Measurements from ENCODE around the gene CDKN2A. TPM values are rescaled to one million over a fixed set of nuclear protein-coding genes. Genes with fewer than 3 reads are reported as not detected.
"Not testable (repeated sequence)": the region's sequence is repeated elsewhere in the genome, so short reads cannot be mapped to it uniquely, and the experiment has no call there.

CDKN2A gene
- total RNA-seq, 1 experiment from 2014 or later, result not detected

- in situ Hi-C loops (cut with HindIII; ENCODE audit: low pct_unique_long_range_greater_than_20kb, low sequenced_read_pairs), result no loop called here
- DNase-seq (ENCODE audit: low read depth, low spot score), result no peak
These were observed 24.9 kb downstream of the CDKN2A start for GRCh38 chr9:21969011-21969940.

DNA sequence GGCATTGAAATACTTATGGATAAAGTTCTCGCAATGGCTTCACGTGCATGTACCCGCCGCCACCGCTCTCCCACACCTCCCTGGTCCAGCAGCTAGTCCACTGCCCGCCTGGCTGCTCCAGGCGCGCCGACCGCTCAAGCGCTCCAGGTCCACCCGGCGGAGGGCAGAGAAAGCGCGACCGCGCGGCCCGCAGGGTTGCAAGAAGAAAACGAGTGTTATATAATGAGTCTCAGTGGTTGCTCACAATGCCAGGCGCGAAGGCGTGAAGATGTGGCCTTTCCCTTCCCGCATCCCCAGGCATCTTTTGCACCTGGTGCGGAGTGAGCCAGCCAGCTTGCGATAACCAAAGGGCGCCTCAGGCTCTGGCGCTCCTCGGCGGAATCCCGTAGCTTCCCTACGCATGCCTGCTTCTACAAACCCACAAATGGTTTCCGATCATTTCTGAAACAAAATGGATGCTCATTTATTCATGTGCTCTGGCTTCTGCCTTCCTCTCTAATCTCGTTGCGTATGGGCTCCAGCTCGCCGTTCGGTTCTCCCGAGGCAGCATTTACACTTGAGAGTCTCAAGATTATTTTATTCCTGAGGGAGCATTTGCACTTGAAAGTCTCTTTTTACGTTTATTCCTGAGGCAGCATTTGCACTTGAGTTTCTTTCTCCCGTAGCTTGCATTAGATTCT, 25.7 kb downstream of the CDKN2A start:
- no peak for DNase-seq (ENCODE audit: low read depth, low spot score)
- in situ Hi-C loops (cut with HindIII; ENCODE audit: low pct_unique_long_range_greater_than_20kb, low sequenced_read_pairs), result no loop called here

DNA sequence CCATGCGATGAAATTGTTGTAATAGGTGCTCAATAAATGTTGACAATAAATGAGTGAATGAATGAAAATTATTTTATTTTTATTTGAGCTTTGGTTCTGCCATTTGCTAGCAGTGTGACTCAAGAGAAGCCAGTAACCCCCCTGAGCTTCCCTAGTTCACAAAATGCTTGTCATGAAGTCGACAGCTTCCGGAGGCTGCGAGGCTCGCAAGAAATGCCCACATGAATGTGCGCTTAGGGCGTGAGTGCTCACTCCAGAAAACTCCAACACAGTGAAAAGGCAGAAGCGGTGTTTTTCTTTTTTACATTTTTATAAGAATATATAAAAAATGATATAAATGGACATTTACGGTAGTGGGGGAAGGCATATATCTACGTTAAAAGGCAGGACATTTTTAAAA, 26.5 kb downstream of the CDKN2A start:
- in situ Hi-C loops (cut with HindIII; ENCODE audit: low pct_unique_long_range_greater_than_20kb, low sequenced_read_pairs), result no loop called here
- no peak for DNase-seq (ENCODE audit: low read depth, low spot score)

GRCh38 chr9:21967169-21967568, 27.0 kb downstream of the CDKN2A start:
- no peak for DNase-seq (ENCODE audit: low read depth, low spot score)
- in situ Hi-C loops (cut with HindIII; ENCODE audit: low pct_unique_long_range_greater_than_20kb, low sequenced_read_pairs), result no loop called here

DNA sequence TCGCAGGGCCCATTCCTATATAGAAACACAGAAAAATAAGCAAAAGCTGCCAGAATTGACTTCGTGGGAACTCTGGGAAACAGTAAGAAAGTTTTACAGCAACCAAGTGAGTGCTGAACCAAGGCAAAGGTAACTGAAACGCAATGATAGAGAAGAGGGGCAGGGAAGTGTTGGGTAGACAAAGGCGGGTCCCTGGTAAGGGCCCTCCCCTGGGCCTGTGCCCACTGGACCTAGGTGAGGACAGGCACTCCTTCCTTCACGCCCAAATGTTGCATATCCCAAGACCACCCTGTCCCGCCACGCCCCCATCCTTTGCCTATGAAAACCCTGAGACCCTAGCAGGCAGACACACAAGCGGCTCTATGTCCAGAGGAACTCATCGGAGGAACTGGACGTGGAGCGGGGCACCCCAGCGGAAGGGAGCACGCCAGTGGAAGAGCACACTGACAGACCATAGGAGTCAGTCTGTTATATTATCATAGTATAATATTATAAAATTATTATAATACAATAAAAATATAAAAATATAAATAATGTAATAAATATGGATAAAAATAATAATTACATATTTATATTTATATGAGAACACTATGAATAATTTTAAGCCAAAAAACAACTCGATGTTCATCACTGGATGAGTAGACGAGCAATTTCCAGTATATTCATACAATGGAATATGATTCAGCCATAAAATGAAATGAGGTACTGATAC, 27.9 kb downstream of the CDKN2A start:
- in situ Hi-C loops (cut with HindIII; ENCODE audit: low pct_unique_long_range_greater_than_20kb, low sequenced_read_pairs), result no loop called here
- no peak for DNase-seq (ENCODE audit: low read depth, low spot score)

GRCh38 chr9:21965401-21965951, 28.7 kb downstream of the CDKN2A start:
- in situ Hi-C loops (cut with HindIII; ENCODE audit: low pct_unique_long_range_greater_than_20kb, low sequenced_read_pairs), result no loop called here
- DNase-seq (ENCODE audit: low read depth, low spot score), result no peak

DNA sequence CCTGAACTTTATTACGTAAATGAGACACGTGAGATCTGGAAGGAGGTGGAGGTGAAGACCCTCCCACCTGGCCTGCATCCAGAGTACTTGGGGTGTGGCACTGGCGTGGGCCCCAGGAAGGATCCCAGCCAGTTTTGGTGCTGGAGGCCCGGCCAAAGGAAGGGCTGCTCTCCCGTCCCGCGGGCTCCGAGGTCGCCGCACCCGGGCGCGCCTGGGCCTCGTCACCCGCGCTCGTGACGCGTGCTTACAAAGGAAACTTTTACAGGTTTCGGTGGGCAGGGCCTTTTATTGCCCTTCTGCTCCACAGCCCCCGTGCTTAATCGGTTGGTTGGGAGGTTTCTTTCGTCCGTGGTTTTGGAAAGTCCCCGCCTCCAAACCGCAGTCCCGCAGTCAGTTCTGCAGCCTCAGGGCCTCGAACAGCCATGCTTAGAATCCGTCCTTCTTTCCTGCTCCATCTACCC, 29.2 kb downstream of the CDKN2A start:
- in situ Hi-C loops (cut with HindIII; ENCODE audit: low pct_unique_long_range_greater_than_20kb, low sequenced_read_pairs), result no loop called here
- no peak for DNase-seq (ENCODE audit: low read depth, low spot score)

DNA sequence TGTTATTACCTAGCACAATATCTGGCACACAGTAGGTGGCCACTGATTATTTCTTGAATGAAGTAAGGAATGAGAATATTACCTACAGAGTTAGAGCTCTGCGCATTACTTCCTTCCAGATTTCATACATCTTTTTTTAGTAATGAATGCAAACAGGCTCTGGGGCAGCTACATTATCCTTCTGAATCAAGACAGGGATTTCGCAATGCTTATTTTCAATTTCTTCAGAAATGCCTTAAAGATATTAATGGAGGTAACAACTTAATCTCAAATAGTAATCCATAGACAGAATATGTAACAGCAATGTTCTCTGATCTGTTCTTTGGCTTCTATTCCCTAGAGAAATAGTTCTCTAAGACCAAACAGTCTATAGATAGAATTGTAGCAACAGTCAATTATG, 32.6 kb downstream of the CDKN2A start:
- in situ Hi-C loops (cut with HindIII; ENCODE audit: low pct_unique_long_range_greater_than_20kb, low sequenced_read_pairs), result no loop called here
- DNase-seq (ENCODE audit: low read depth, low spot score), result no peak

DNA sequence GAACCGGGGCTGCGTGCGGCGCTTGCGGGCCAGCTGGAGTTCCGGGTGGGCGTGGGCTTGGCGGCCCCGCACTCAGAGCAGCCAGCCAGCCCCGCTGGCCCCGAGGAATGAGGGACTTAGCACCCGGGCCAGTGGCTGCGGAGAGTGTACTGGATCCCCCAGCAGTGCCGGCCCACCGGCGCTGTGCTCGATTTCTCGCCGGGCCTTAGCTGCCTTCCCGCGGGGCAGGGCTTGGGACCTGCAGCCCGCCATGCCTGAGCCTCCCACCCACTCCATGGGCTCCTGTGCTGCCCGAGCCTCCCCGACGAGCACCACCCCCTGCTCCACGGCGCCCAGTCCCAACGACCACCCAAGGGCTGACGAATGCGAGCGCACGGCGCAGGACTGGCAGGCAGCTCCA, 34.9 kb downstream of the CDKN2A start:
- DNase-seq (ENCODE audit: low read depth, low spot score), result not testable (repeated sequence)

GRCh38 chr9:21958833-21959232, 35.4 kb downstream of the CDKN2A start:
- in situ Hi-C loops (cut with HindIII; ENCODE audit: low pct_unique_long_range_greater_than_20kb, low sequenced_read_pairs), result no loop called here
- no peak for DNase-seq (ENCODE audit: low read depth, low spot score)

More for the DNA sequence above, 34.9 kb downstream of the CDKN2A start:
- in situ Hi-C loops (cut with HindIII; ENCODE audit: low pct_unique_long_range_greater_than_20kb, low sequenced_read_pairs), result not testable (repeated sequence)

DNA sequence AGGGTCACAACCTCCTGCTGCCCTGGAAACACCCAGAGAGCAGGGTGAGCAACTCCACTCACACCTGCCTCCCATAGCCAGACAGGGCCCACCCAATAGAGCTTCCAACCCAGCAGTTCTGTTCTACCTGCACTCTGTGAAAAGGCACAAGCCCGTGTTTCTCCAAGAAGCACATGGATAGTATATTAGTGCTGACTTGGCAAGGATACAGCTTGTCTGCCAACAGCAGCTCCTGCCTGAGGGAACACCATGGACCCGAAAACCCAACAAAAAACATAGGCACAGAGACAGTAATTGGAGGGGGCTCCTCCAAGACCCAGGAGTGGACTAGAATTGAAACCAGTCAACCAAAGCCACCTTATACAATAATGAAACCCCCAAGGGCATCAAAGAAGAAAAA, 48.6 kb downstream of the CDKN2A start:
- DNase-seq (ENCODE audit: low read depth, low spot score), result no peak
- in situ Hi-C loops (cut with HindIII; ENCODE audit: low pct_unique_long_range_greater_than_20kb, low sequenced_read_pairs), result no loop called here

- no peak for DNase-seq (ENCODE audit: low read depth, low spot score)
- in situ Hi-C loops (cut with HindIII; ENCODE audit: low pct_unique_long_range_greater_than_20kb, low sequenced_read_pairs), result no loop called here
These were observed 50.7 kb downstream of the CDKN2A start for GRCh38 chr9:21943464-21943863.

- in situ Hi-C loops (cut with HindIII; ENCODE audit: low pct_unique_long_range_greater_than_20kb, low sequenced_read_pairs), result no loop called here
- DNase-seq (ENCODE audit: low read depth, low spot score), result no peak
These were observed 52.7 kb downstream of the CDKN2A start for GRCh38 chr9:21941337-21941995.

DNA sequence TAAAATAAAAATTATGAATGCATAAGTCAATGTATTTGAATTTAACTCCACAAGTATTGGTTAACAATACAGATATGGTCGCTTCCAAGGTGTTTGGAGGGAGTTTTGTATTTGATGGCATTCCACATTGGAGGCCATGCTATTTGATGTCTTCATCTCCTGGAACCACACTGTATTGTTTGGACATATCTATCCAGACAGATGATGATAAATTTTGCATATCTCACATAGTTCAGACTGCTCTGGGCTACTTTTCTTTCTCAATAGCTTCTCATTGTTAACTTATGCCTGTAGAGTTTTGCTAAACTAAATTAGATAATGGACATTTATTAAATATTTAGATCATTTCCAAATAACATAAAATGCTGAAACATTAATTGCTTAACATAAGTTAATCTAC, 58.0 kb downstream of the CDKN2A start:
- in situ Hi-C loops (cut with HindIII; ENCODE audit: low pct_unique_long_range_greater_than_20kb, low sequenced_read_pairs), result no loop called here
- DNase-seq (ENCODE audit: low read depth, low spot score), result no peak

- DNase-seq (ENCODE audit: low read depth, low spot score), result no peak
- in situ Hi-C loops (cut with HindIII; ENCODE audit: low pct_unique_long_range_greater_than_20kb, low sequenced_read_pairs), result no loop called here
These were observed 58.6 kb downstream of the CDKN2A start for GRCh38 chr9:21935631-21936030.

GRCh38 chr9:21933865-21934264, 60.3 kb downstream of the CDKN2A start:
- DNase-seq (ENCODE audit: low read depth, low spot score), result no peak

GRCh38 chr9:21933281-21933680, 60.9 kb downstream of the CDKN2A start:
- no peak for DNase-seq (ENCODE audit: low read depth, low spot score)

More at GRCh38 chr9:21933865-21934264, 60.3 kb downstream of the CDKN2A start:
- in situ Hi-C loops (cut with HindIII; ENCODE audit: low pct_unique_long_range_greater_than_20kb, low sequenced_read_pairs), result no loop called here

More at GRCh38 chr9:21933281-21933680, 60.9 kb downstream of the CDKN2A start:
- in situ Hi-C loops (cut with HindIII; ENCODE audit: low pct_unique_long_range_greater_than_20kb, low sequenced_read_pairs), result no loop called here

Measured in SK-MEL-5 (cell line).